Measurements from ENCODE around the gene LRTM2.

LRTM2 gene

GRCh38 chr12:1870998-1871917 is 50.9 kb downstream of the LRTM2 start:
- FAIRE-seq = no peak

GRCh38 chr12:1872001-1872400 is 51.6 kb downstream of the LRTM2 start:
- no peak for FAIRE-seq

- no peak for FAIRE-seq
Observed at GRCh38 chr12:1872448-1872847, 52.1 kb downstream of the LRTM2 start.

GRCh38 chr12:1873531-1874510 is 53.5 kb downstream of the LRTM2 start:
- no peak for FAIRE-seq

- no peak for FAIRE-seq
Observed at GRCh38 chr12:1875608-1876007, 55.2 kb downstream of the LRTM2 start.

GRCh38 chr12:1876086-1876485 is 55.7 kb downstream of the LRTM2 start:
- FAIRE-seq = no peak

- FAIRE-seq = no peak
Observed at GRCh38 chr12:1877169-1877878, 57.0 kb downstream of the LRTM2 start.

GRCh38 chr12:1878214-1878613 is 57.8 kb downstream of the LRTM2 start:
- FAIRE-seq = no peak

- no peak for FAIRE-seq
Observed at GRCh38 chr12:1878695-1879094, 58.3 kb downstream of the LRTM2 start.

- no peak for FAIRE-seq
Observed at GRCh38 chr12:1879633-1880032, 59.3 kb downstream of the LRTM2 start.

- FAIRE-seq = no peak
Observed at GRCh38 chr12:1880153-1880845, 59.9 kb downstream of the LRTM2 start.

- no peak for FAIRE-seq
Observed at GRCh38 chr12:1880876-1881275, 60.5 kb downstream of the LRTM2 start.

GRCh38 chr12:1881301-1881700 is 60.9 kb downstream of the LRTM2 start:
- no peak for FAIRE-seq

GRCh38 chr12:1881936-1882335 is 61.6 kb downstream of the LRTM2 start:
- FAIRE-seq = no peak

- FAIRE-seq = no peak
Observed at GRCh38 chr12:1882405-1882804, 62.0 kb downstream of the LRTM2 start.

- FAIRE-seq = no peak
Observed at GRCh38 chr12:1882850-1883470, 62.6 kb downstream of the LRTM2 start.

- no peak for FAIRE-seq
Observed at GRCh38 chr12:1883513-1883912, 63.1 kb downstream of the LRTM2 start.

- no peak for FAIRE-seq
Observed at GRCh38 chr12:1884651-1885050, 64.3 kb downstream of the LRTM2 start.

- no peak for FAIRE-seq
Observed at GRCh38 chr12:1885082-1885596, 64.8 kb downstream of the LRTM2 start.

GRCh38 chr12:1885599-1886245 is 65.4 kb downstream of the LRTM2 start:
- no peak for FAIRE-seq
